Effector CD4-positive, alpha-beta T cell (primary cell): Measurements from ENCODE around the gene ZNF813.
"Not testable (repeated sequence)": the region's sequence is repeated elsewhere in the genome, so short reads cannot be mapped to it uniquely, and the experiment has no call there.

Source experiments
- DNase-seq: peaks from one replicate; pipeline ENCODE4 v3.0.0-alpha.2; 2020
- total RNA-seq: gene quantifications from one replicate; lab custom pipeline; 2026; lab: John Stamatoyannopoulos, UW

The ZNF813 gene
- total RNA-seq: 7.9 reads per million, percentile 27 among the genes with 10 or more reads in this experiment

DNA sequence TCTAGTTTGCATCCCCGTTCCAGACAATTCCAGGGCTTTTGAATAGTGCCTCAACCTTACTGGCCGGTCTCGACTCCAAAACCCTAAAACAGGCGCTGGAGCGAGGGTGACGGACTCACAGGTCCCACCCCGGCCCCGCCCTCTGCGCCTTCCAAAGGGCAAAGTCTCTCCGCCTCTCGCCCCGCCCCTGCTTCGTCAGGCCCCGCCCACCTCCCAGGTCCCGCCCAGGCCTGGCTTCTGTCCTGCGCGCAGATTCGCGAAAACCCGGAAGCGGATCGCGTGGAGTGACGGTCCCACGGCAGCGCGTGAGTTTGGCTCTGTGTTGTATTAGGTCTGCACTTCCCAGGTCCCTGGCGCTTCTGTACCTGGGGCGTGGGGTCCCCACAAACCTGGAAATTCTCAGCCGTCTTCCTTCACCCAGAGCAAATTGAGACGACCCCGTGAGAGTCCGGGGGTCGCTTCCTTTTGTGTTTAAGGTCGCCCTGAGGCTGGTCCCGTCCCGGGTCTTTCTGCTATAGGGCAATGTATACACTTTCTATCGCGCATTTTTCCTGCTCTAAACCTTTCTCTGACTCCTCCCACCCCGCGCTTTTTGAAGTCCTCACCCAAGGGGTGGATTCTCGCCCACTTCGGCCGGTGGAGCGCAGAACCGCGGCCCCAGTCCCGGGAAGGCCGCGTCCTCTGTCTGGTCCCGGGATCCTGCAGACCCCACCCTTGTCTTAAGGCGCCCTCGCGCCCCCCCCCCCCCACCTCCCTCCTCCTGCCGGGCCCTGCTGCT lies at the start of gene ZNF813:
Gene ZNF813, plus strand, starts transcription at position 249 of the 778 bp plus-strand sequence. CDS start 16,090 bp downstream, outside the sequence.
- peak; percentile 94 for DNase-seq

DNA sequence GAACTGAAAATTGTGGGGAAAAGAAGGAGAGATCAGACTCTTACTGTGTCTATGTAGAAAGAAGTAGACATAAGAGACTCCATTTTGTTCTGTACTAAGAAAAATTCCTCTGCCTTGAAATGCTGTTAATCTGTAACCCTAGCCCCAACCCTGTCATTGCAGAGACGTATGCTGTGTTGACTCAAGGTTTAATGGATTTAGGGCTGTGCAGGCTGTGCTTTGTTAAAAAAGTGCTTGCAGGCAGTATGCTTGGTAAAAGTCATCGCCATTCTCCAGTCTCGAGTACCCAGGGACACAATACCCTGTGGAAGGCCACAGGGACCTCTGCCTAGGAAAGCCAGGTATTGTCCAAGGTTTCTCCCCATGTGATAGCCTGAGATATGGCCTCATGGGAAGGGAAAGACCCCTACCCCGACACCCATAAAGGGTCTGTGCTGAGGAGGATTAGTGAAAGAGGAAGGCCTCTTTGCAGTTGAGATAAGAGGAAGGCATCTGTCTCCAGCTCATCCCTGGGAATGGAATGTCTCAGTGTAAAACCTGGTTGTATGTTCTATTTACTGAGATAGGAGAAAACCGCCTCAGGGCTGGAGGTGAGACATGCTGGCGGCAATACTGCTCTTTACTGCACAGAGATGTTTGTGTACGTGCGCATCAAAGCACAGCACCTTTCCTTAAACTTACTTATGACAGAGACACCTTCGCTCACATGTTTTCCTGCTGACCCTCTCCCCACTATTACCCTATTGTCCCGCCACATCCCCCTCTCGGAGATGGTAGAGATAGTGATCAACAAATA lies 46.8 kb upstream of the ZNF813 start:
- not testable (repeated sequence) for DNase-seq

DNA sequence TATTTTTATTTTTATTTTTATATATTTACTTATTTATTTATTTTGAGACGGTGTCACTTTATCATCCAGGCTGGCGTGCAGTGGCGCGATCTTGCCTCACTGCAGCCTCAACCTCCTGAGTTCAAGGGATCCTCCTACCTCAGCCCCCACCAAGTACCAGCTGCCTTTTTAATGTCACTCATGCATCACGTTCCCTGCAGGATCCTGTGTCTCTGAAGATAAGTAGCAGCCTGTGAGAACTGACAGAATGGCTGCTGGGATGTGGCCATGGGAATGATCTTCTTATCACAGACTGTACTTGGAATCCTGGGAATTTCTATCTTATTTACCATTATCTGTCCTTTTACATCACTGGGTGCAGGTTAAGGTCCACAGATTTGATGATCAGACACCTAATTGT lies 45.0 kb upstream of the ZNF813 start:
- DNase-seq: no peak

DNA sequence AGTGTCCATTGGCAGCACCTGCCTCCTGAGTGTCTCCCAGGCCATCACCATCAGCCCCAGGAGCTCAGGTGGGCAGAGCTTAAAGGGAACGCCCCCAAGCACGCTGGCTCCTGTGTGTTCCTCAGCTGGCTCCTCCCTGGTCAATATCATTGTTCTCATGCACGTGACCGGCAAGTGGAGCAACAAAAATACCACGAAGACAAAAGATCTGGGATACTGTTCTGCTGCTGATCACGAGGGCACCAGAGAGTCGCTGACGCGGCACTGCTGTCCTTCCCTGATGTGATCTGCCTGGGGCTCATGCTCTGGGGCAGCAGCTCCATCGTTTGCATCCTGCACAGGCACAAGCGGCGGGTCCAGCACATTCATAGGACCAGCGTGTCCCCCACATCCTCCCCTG lies 44.5 kb upstream of the ZNF813 start:
- not testable (repeated sequence) for DNase-seq

DNA sequence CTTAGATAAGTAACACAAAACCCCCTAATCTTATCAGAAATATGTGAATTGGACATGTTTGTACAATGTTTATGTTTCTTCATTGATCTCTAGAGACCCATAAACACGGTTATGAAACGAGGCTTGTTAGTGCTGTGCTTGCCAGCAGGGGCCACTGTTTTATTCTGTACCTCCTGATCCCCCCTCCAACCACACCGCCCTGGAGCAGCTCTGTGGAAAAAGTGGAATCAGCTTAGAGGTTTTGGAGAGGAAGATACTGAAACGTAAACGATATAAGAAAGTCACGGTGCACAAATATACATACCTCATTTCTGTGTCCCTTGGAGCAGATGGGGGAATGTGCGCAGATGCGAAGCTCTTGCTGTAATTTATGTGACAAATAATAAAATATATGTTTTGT lies 43.9 kb upstream of the ZNF813 start:
- not testable (repeated sequence) for DNase-seq

DNA sequence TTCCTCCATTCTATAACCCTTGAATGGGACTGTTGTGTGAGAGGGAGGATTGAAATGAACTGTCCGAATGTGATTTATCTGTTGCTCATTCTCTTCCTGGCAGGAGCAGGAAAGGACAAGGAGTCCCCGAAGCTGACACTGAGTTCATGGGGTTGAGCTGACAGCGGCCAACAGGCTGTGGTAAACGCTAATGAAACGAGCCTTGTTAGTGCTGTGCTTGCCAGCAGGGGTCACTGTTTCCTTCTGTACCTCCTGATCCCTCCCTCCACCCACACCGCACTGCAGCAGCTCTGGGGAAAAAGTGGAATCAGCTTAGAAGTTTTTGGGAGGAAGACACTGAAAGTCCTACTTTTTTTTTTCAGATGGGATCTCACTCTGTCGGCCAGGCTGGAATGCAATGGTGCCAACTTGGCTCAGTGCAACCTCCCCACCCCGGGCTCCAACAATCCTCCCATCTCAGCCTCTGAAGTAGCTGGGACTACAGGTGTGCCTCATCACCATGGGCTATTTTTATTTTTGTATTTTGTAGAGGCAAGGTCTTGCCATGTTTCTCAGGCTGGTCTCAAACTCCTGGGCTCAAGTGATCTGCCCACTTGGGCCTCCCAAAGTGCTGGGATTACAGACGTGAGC lies 42.5 kb upstream of the ZNF813 start:
- peak; percentile 60 for DNase-seq

DNA sequence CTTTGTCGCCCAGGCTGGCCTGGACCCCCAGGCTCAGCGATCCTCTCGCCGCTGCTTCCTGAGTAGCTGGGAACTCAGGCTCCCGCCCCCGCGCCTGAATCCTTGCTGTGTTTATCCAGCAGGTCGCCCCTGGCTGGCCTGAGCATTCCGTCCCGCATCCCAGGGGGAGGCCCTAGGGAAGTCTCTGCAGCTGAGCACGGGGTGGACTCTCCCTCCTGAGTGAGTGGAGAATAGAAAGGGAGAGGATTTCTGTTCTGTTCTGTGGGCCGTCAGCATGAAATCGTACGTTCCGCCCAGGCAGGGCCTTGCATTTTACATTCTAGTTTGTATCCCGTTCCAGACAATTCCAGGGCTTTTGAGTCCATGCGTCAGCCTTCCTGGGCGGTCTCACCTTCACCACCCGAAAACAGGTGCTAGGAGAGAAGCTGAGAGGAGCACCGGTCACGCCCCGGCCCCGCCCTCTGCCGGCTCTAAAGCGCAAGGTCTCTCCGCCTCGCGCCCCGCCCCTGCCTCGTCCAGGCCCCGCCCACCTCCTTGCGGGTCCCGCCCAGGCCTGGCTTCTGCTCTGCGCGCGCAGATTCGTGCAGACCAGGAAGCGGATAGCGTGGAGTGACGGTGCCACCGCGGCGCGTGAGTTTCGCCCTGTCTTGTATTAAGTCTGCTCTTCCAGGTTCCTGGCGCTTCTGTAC lies 36.0 kb upstream of the ZNF813 start, which contains the start of gene ZNF761:
Gene ZNF761, plus strand, starts transcription at position 586 of the 689 bp plus-strand sequence. CDS start 15,285 bp downstream, outside the sequence.
- DNase-seq: peak; percentile 95

DNA sequence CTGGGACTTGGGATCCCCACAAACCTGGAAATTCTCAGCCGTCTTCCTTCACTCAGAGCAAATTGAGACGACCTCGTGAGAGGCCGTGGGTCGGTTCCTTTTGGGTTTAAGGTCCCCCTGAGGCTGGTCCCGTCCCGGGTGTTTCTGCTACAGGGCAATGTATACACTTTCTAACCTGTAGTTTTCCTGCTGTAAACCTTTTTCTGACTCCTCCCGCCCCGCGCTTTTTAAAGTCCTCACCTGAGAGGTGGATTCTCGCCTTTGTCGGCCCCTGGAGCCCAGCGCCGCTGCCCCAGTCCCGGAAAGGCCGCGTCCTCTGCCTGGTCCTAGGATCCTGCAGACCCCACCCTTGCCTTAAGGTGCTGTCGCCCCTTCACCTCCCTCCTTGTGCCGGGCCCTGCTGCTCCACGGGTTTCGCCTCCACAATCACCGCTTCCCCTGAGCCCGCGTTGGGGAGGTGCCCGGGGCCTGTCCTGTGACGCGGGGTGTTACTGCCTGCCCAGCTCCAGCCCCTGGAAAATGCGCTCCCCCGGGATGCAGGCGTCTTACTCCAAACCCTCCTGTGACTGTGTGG lies 35.4 kb upstream of the ZNF813 start:
- no peak for DNase-seq

DNA sequence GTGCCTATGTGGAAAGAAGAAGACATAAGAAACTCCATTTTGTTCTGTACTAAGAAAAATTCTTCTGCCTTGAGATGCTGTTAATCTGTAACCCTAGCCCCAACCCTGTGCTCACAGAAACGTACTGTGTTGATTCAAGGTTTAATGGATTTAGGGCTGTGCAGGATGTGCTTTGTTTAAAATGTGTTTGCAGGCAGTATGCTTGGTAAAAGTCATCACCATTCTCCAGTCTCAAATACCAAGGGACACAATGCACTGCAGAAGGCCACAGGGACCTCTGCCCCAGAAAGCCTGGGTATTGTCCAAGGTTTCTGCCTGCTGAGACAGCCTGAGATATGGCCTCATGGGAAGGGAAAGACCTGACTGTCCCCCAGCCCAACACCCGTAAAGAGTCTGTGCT lies 23.7 kb upstream of the ZNF813 start:
- not testable (repeated sequence) for DNase-seq

DNA sequence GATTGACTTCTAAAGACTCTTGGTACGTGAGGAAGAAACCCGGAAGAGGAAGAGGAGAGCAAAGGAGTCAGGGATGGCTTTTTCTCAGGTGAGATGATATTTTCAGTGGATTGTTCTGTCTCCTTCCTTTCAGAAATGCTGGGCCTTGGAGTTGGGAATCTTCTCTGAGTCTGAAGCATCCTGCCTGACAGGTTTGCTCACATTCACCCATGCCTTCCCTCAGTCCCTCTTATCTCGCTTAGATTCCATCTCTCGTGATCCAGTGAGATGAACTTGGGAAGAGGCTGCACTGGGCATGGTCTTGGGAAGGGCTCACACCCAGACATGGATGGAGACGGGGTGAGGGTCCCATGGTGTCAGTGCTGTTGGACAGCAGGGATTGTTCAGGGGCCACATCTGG lies 20.3 kb upstream of the ZNF813 start:
- DNase-seq: not testable (repeated sequence)

DNA sequence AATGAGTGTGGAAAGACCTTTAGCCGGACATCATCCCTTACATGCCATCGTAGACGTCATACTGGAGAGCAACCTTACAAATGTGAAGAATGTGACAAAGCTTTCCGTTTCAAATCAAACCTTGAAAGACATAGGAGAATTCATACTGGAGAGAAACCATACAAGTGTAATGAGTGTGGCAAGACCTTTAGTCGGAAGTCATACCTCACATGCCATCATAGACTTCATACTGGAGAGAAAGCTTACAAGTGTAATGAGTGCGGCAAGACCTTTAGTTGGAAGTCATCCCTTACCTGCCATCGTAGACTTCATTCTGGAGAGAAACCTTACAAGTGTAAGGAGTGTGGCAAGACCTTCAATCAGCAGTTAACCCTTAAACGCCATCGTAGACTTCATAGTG lies 11.7 kb upstream of the ZNF813 start:
- no peak for DNase-seq

DNA sequence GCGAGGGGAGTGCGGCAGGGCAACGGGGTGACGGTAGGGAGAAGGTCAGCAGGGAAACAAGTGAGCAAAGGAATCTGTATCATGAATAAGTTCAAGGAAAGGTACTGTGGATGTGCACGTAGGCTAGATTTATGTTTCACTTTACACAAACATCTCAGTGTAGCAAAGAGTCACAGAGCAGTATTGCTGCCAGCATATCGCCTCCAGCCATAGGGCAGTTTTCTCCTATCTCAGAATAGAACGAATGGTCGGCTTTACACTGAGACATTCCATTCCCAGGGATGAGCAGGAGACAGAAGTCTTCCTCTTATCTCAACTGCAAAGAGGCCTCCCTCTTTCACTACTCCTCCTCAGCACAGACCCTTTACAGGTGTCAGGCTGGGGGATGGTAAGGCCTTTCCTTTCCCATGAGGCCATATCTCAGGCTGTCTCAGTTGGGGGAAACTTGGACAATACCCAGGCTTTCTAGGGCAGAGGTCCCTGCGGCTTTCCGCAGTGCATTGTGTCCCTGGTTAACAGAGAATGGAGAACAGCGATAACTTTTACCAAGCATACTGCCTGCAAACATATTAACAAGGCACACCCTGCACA lies 7.3 kb upstream of the ZNF813 start:
- DNase-seq: not testable (repeated sequence)

DNA sequence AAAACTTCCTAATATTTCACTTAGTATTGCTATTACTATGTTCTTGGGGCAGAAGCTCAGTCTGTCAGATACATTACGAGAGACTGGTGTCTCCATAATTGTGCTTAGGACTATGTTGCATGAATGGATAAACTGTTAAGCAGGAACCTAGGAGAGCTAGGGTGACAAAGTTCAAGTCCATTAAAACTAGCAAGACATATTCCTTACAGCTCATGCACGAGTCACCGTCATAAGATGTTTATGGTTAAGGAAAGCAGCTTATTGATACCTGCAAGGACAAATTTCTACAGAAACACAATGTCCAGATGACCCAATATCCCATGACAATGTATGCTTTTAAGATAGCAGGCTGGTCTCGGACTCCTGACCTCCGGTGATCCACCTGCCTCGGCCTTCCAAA lies 5.7 kb upstream of the ZNF813 start:
- DNase-seq: no peak

DNA sequence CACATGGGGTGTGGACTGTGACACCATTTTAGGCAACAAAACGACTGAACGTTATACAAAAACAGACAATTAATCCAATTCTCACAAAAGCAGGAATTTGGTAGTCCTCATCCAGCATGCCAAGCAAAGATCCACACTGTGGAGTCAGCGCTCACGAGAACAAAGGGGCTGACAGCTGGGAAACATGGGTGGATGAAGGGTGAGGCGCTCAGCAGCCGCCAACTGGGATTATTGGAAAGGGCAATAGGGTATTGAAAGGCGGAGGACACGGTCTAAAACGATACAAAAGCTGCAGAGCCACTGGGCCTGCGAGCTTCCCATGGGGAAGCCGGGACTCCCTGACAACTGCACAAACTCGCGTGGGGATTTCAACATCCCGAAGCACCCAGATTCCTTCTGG lies 4.7 kb upstream of the ZNF813 start:
- no peak for DNase-seq

DNA sequence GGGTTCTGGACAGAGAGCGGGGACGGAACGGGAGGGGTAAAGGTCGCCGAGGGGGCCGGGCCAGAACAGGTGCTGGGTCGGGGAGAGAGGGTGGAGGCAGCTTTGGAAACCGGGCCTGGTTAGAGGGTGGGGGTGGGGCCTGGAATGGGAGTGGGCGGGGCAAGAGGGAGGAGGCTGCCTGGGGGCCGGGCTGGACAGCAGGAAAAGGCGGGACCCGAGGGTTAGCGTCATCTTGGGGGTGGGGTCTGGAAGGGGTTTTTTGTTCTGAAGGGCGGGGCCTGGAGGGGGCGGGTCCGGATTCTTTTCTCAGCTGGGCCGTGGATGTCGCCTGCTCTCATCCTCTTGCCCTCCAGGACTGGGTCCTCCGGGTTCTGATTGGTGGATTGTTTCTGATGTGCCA lies 4.3 kb upstream of the ZNF813 start:
- no peak for DNase-seq

DNA sequence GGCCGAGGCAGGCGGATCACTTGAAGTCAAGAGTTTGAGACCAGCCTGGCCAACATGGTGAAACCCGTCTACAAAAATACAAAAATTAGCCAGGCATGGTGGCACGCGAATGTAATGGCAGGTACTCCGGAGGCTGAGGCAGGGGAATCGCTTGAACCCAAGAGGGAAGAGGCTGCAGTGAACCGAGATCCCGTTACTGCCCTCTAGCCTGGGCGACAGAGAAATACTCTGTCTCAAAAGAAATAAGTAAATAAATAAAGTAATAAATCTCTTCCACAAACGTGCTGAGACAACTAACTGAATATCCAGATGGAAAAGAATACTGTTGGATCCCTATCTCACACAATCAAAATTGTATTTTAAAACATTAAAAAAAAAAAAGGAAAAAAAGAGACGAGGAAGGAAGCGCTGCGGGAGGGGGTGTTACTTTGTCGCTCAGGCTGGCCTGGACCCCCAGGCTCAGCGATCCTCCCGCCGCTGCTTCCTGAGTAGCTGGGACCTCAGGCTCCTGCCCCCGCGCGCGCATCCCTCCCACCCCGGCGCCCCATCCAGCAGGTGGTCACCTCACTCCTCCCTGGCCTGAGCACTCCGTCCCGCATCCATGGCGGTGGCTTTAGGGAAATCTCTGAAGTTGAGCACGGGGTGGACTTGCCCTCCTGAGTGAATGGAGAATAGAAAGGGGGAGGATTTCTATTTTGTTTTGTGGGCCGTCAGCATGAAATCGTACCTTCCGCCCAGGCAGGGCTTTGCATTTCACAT lies 628 bp upstream of the ZNF813 start:
- DNase-seq: no peak

DNA sequence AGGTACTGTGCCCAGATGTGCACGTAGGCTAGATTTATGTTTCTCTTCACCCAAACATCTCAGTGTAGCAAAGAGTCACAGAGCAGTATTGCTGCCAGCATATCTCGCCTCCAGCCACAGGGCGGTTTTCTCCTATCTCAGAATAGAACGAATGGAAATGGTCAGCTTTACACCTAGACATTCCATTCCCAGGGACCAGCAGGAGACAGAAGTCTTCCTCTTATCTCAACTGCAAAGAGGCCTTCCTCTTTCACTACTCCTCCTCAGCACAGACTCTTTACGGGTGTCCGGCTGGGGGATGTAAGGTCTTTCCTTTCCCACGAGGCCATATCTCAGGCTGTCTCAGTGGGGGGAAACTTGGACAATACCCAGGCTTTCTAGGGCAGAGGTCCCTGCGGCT lies 1.1 kb downstream of the ZNF813 start:
- not testable (repeated sequence) for DNase-seq

DNA sequence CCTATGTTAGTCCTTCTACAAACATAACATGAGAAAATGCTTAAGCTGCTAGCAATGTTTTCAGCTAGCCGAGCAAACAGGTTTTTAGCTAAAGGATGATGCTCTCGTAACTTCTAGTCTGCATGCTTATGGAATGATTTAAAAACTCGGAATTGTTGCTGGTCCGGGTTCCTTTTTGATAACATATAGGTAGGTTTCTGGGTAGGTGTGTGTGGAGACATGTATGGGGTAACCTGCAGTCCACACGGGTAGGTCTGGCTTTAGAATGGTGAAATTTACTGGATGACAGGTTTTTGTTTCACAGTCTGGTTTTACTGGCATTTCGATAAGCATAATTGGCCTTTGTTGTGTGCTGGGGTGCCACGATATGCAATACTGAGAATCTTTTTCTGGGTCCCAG lies 4.4 kb downstream of the ZNF813 start:
- no peak for DNase-seq

DNA sequence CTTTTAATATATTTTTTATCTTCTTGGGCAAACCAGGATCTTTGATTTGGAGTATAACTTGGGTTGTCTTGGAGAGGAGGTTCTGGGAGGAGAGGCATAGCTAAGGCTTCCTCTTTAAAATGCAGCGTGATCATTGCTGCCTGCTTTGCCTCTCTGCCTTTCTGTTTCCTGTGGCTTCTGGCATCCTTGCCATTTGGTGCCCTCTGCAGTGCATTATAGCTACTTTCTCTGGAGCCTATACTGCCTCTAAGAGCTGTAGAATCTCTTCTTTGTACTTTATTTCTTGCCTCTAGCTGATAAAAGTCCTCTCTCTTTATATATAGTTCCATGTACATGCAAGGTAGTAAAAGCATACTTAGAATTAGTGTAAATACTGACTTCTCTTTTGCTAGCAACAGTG lies 7.3 kb downstream of the ZNF813 start:
- not testable (repeated sequence) for DNase-seq

DNA sequence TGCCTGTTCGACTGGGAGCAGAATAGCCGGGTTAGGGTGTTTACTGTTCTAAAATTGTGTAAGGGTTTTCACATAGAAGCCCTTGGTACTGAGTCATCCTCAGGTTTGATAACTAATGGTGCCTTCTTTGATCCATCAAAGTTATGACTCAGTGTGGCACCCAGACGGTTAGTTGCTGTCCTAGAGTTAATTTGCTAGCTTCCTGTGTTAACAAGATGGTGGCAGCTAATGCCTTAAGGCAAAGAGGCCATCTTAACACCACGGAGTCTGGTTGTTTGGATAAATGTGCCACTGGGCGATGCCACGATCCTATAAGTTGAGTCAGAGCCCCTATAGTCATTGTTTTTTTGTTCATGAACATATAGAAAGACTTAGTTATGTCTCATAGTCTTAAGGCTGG lies 7.9 kb downstream of the ZNF813 start:
- DNase-seq: not testable (repeated sequence)

DNA sequence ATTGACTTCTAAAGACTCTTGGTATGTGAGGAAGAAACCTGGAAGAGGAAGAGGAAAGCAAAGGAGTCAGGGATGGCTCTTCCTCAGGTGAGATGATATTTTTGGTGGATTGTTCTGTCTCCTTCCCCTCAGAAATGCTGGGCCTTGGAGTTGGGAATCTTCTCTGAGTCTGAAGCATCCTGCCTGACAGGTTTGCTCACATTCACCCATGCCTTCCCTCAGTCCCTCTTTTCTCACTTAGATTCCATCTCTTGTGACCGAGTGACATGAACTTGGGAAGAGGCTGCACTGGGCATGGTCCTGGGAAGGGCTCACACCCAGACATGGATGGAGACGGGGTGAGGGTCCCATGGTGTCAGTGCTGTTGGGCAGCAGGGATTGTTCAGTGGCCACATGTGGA lies 16.2 kb downstream of the ZNF813 start:
- not testable (repeated sequence) for DNase-seq
